Measurements from ENCODE around the gene RABL2A. TPM values are rescaled to one million over a fixed set of nuclear protein-coding genes. Genes with fewer than 3 reads are reported as not detected.
A peak's percentile ranks its signal among the peaks of the same experiment; 100 is the strongest.
"Not testable (repeated sequence)": the region's sequence is repeated elsewhere in the genome, so short reads cannot be mapped to it uniquely, and the experiment has no call there.

The RABL2A gene
- total RNA-seq = 9.6 and 11.8 TPM in 2 replicates

DNA sequence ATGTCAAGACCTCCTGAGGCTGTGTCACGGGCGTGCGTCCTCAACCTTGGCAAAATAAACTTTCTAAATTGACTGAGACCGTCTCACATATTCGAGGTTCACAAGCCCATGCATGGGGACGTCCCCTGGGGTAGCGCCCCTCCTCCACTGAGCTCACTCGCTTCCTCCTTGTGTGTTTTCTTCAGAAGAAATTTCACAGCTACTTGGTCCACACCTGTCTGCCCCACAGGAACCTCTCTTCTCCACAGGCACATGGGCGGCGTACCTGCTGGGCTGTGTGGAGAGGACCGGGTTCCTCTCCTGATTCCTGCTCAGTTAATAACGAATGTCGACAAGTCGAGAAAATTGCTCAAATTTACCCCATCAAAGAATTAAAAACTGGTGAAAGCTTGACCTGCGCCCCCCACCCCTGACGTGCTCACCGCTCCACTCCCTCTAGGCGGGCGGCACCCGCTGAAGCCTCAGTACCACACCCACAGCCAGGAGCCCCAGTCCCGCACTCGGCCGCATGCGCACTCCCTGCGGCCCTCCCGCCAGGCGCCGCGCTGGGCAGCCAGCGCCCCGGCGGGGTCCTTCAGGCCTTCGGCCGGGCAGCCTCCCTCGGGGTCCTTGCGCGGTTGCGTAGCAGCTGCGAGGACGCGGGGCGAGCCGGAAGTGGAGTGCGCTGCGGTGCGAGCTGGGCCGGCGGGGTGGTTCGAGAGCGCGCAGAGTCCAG, at the start of gene RABL2A:
TSS of gene RABL2A (plus strand) at position 651 of the 715 bp plus-strand sequence. CDS start 1,341 bp downstream, outside the sequence.
- peak within 1 kb of the TSS; percentile 55 for H3K4me3 ChIP-seq (ENCODE audit: low read depth, low read length)
- peak; percentile 4 for DNase-seq (ENCODE audit: low read depth)
- not testable (repeated sequence) for H3K36me3 ChIP-seq (ENCODE audit: control insufficient read depth, insufficient read depth, low read length); H3K27me3 ChIP-seq (ENCODE audit: control insufficient read depth, insufficient read depth, low read length)

DNA sequence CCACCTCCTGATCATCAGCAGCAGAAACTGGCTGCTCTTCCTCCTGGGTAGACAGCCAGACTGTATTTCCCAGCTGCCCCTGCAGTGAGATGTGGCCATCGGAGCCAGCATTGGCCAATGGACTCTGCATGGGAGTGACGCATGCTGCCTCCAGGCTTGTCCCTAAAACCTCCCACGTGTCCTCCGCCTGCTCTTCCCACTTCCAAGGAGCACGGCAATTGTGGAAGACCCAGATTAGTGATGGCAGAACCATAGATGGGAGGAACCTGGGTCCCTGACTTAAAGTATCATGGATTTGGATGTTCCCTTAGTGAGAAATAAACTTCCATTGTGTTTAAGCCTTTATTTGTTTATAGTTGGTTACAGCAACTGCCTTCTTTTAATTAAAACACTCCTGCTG, 48.6 kb upstream of the RABL2A start:
- H3K27me3 ChIP-seq (ENCODE audit: control insufficient read depth, insufficient read depth, low read length); H3K4me3 ChIP-seq (ENCODE audit: low read depth, low read length); DNase-seq (ENCODE audit: low read depth); H3K36me3 ChIP-seq (ENCODE audit: control insufficient read depth, insufficient read depth, low read length): not testable (repeated sequence)

DNA sequence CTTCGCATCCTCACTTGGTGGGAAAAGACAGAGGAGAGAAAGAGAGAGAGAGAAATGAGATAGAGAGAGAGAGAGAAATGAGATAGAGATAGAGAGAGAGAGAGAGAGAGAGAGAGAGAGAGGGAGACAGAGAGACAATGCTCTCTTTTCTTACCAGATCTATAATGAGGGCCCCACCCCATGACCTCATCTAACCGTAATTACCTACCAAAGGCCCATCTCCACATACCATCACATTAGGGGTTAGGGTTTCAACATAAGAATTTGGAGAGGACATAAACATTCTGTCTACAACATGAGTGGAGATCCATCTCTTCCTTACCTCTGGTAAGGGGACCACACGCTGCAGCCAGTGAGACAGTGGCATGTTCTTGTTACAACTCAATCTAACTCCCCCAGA, 44.6 kb upstream of the RABL2A start:
- not testable (repeated sequence) for H3K36me3 ChIP-seq (ENCODE audit: control insufficient read depth, insufficient read depth, low read length); DNase-seq (ENCODE audit: low read depth); H3K4me3 ChIP-seq (ENCODE audit: low read depth, low read length); H3K27me3 ChIP-seq (ENCODE audit: control insufficient read depth, insufficient read depth, low read length)

DNA sequence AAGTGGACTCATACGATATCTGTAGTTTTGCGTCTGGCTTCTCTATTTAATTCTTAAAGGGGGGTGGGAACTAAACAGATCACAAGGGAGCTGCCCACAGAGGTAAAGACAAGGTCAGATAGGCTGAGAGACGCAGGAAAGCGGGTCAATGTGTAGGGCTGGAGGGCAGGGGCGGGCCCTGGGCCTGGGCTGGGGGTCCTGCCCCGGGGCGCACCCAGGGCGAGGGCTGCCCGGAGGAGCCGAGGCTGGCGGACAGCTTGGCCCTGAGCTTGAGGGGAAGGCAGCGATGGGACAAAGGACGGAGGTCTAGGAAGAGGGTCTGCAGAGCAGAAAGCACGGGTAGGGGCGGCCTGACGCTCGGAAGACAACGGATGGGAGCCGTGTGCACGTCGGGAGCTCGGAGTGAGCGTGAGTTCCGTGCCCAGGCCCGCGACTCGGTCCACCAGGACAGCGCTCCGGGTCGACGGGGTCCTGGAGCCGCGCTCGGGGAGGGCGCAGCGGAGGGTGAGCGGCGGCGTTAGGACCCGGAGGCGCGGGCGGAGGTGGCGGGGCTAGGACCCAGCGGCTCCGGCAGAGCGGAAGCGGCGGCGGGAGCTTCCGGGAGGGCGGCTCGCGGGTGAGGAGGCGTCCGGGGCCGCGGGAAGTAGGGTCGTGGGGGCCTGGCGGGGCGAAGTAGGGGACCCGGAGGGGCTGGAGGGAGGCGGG, 43.4 kb upstream of the RABL2A start:
- DNase-seq (ENCODE audit: low read depth); H3K27me3 ChIP-seq (ENCODE audit: control insufficient read depth, insufficient read depth, low read length); H3K36me3 ChIP-seq (ENCODE audit: control insufficient read depth, insufficient read depth, low read length): not testable (repeated sequence)
- H3K4me3 ChIP-seq (ENCODE audit: low read depth, low read length) = peak overlapping the region; percentile 69

DNA sequence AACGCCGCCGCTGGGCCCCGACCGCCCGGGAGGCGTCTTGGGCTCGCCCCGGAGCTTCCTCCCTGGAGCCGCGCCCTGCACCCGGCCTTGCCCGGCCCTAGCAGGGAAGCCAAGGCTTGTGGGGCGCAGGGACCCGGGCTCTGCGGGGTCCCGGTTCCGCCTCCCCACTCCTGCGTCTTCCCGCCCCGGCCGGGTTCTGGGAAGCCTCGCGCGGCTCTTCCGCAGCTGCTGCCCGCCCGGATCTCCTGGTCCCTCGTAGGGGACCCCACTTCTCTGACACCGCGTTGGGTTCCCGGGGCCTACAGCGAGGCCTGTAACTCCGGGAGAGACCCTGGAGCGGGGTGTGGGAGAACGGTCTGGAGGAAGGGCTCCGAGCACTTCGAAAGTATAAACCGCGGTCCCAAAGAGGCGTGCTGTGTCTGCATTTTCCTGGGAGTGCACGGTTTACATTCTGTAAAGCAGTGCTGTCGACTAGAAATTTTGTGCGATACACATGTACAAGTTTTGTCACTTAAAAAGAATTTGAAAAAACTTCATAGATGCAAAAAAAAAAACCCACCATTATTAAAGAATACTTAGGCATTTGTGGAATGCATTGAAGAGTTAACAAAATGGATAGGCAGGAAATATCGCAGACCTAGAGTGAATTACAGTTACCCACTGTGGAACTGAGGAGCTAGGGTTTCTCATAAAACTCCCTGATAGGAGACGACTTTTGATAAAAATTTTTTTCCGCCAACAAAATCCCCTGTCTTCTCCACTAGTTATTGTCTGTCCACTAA, 42.6 kb upstream of the RABL2A start:
- DNase-seq (ENCODE audit: low read depth); H3K36me3 ChIP-seq (ENCODE audit: control insufficient read depth, insufficient read depth, low read length); H3K27me3 ChIP-seq (ENCODE audit: control insufficient read depth, insufficient read depth, low read length): not testable (repeated sequence)
- peak overlapping the region; percentile 54 for H3K4me3 ChIP-seq (ENCODE audit: low read depth, low read length)

DNA sequence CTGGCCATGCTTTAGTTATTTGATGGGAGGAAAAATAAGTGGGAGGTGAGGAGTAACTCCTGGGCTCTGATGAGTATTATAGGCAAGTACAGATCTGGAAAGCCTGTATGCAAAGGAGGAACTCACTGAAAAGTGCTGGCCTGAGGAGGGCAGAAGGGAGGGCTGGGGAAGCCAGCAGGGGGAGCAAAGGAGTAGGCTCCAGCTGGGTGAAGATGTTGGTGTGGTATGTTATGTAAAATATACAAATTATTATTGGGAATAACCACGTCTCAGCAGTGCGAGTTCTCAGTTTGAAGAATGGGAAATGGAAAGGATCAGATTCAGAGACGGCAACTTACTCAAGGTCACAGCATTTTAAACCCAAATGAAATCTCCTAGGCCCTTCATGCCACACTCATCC, 39.9 kb upstream of the RABL2A start:
- H3K36me3 ChIP-seq (ENCODE audit: control insufficient read depth, insufficient read depth, low read length); DNase-seq (ENCODE audit: low read depth); H3K27me3 ChIP-seq (ENCODE audit: control insufficient read depth, insufficient read depth, low read length); H3K4me3 ChIP-seq (ENCODE audit: low read depth, low read length): not testable (repeated sequence)
- TF ChIP-seq, protein P1, sequence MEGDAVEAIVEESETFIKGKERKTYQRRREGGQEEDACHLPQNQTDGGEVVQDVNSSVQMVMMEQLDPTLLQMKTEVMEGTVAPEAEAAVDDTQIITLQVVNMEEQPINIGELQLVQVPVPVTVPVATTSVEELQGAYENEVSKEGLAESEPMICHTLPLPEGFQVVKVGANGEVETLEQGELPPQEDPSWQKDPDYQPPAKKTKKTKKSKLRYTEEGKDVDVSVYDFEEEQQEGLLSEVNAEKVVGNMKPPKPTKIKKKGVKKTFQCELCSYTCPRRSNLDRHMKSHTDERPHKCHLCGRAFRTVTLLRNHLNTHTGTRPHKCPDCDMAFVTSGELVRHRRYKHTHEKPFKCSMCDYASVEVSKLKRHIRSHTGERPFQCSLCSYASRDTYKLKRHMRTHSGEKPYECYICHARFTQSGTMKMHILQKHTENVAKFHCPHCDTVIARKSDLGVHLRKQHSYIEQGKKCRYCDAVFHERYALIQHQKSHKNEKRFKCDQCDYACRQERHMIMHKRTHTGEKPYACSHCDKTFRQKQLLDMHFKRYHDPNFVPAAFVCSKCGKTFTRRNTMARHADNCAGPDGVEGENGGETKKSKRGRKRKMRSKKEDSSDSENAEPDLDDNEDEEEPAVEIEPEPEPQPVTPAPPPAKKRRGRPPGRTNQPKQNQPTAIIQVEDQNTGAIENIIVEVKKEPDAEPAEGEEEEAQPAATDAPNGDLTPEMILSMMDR (IDR thresholded peaks at IDR 0.05; ENCODE audit: insufficient read depth, low read length, poor library complexity, severe bottlenecking) = peak; percentile 24

DNA sequence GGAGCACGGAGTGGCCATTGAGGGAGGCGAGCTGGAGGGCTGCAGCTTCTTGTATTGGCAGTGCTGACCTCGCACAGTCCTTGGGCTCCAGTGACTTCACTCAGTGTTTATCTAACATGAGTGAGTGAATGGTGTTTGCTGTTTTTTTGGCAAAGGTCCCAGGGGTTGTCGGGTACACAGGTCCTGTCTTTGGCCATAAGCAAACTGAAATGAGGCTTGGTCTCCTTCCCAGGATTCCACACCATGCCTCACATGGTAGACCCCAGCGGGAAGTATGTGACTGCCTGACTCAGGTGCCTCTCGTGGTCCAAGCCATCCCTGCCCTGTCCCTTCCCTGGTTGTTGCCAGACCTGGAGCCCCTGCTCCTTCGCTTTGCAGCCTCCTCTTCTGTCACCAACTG, 37.5 kb upstream of the RABL2A start:
- not testable (repeated sequence) for H3K27me3 ChIP-seq (ENCODE audit: control insufficient read depth, insufficient read depth, low read length); DNase-seq (ENCODE audit: low read depth); H3K36me3 ChIP-seq (ENCODE audit: control insufficient read depth, insufficient read depth, low read length); H3K4me3 ChIP-seq (ENCODE audit: low read depth, low read length)

DNA sequence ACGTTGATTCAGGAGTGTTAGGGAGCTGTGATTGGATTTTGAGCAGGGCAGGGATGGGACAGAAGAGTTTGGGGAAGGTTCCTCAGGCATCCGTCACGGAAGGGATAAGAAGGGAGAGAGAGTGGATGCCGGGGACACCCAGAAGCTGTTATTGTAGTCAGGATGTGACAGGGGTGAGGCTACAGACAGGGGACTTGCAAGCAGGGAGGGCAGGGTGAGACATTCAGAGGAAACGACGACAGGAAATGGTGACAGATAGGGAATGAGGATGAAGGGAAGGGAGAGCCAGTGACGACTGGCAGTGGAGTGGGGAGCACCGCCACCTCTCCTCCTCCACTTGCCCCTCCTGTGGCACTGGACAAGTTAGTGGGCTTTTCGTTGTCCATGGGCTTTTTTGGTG, 35.1 kb upstream of the RABL2A start:
- not testable (repeated sequence) for H3K36me3 ChIP-seq (ENCODE audit: control insufficient read depth, insufficient read depth, low read length); H3K27me3 ChIP-seq (ENCODE audit: control insufficient read depth, insufficient read depth, low read length); DNase-seq (ENCODE audit: low read depth); H3K4me3 ChIP-seq (ENCODE audit: low read depth, low read length)

DNA sequence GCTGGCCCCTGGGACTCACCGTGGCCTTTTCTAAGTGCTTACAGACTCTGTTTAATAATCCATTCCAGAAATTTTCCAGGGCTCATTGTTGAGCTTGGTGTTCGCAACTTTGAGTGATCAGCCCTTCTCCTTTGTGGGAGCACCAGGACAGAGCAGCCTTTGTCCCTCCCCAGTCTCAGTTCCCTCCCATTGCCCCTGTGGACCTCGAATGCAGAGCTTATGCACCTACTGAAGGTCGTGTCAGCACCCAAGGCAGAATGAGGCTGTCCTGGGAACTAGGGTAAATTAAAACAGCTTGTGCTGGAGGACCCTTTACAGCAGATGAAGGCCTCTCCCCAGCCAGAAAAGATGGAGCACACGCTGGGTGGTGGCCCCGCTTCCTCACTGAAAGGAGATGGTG, 33.8 kb upstream of the RABL2A start:
- H3K4me3 ChIP-seq (ENCODE audit: low read depth, low read length); H3K27me3 ChIP-seq (ENCODE audit: control insufficient read depth, insufficient read depth, low read length); DNase-seq (ENCODE audit: low read depth); H3K36me3 ChIP-seq (ENCODE audit: control insufficient read depth, insufficient read depth, low read length): not testable (repeated sequence)

DNA sequence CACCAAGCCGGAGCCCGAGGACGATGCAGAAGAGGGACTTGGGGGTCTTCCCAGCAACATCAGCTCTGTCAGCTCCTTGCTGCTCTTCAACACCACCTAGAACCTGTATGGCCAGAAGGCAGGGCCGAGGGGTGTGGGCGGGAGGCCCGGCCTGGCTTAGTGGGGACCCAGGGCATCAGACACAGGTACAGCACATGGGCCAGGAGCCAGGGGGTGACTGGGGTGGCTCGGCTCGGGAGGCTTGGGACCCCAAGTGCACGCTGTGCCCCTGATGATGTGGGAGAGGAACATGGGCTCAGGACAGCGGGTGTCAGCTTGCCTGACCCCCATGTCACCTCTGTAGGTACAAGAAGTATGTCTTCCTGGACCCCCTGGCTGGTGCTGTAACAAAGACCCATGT, 31.3 kb upstream of the RABL2A start:
- H3K27me3 ChIP-seq (ENCODE audit: control insufficient read depth, insufficient read depth, low read length); H3K4me3 ChIP-seq (ENCODE audit: low read depth, low read length); H3K36me3 ChIP-seq (ENCODE audit: control insufficient read depth, insufficient read depth, low read length); DNase-seq (ENCODE audit: low read depth): not testable (repeated sequence)

DNA sequence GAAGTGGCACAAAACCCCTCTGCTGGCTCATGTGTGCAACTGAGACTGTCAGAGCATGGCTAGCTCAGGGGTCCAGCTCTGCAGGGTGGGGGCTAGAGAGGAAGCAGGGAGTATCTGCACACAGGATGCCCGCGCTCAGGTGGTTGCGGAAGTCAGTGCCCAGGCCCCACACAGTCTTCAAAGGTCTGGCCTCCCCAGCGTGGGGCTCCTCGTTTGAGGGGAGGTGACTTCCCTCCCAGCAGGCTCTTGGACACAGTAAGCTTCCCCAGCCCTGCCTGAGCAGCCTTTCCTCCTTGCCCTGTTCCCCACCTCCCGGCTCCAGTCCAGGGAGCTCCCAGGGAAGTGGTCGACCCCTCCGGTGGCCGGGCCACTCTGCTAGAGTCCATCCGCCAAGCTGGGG, 29.9 kb upstream of the RABL2A start:
- not testable (repeated sequence) for H3K27me3 ChIP-seq (ENCODE audit: control insufficient read depth, insufficient read depth, low read length); H3K36me3 ChIP-seq (ENCODE audit: control insufficient read depth, insufficient read depth, low read length); H3K4me3 ChIP-seq (ENCODE audit: low read depth, low read length); DNase-seq (ENCODE audit: low read depth)

DNA sequence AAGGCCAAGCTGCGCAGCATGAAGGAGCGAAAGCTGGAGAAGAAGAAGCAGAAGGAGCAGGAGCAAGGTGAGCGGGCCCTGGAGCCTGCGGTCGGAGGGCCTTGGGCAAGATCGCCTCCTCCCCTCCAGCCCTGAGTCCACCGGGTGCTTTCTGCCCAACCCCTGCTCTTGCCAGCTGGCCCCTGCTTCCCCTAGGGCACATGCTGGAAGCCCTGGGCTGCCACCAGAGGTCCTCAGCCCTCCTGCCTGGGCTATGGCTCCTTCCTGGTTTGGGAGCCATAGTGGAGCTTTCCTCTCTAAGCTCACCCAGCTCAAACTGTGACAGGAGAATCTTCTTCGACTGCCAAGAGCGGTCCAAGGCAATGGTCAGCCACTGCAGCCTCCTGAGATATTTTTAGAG, 29.5 kb upstream of the RABL2A start:
- H3K4me3 ChIP-seq (ENCODE audit: low read depth, low read length); H3K27me3 ChIP-seq (ENCODE audit: control insufficient read depth, insufficient read depth, low read length); DNase-seq (ENCODE audit: low read depth); H3K36me3 ChIP-seq (ENCODE audit: control insufficient read depth, insufficient read depth, low read length): not testable (repeated sequence)

DNA sequence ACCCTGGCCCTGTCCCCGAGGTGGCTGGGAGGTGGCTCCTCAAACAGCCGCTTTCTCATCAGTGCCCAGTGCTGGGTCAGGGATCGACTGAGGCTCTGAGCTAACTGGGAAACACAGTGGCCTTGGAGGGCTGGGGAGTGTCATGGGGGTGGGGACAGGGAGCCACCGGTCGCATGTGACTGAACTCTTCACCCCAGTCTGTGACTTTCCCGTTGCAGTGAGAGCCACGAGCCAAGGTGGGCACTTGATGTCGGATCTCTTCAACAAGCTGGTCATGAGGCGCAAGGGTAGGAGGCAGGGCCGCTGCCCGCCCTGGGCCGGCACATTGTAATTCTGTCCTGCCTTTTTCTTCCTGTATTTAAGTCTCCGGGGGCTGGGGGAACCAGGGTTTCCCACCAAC, 28.9 kb upstream of the RABL2A start:
- not testable (repeated sequence) for H3K4me3 ChIP-seq (ENCODE audit: low read depth, low read length); H3K27me3 ChIP-seq (ENCODE audit: control insufficient read depth, insufficient read depth, low read length); DNase-seq (ENCODE audit: low read depth); H3K36me3 ChIP-seq (ENCODE audit: control insufficient read depth, insufficient read depth, low read length)

DNA sequence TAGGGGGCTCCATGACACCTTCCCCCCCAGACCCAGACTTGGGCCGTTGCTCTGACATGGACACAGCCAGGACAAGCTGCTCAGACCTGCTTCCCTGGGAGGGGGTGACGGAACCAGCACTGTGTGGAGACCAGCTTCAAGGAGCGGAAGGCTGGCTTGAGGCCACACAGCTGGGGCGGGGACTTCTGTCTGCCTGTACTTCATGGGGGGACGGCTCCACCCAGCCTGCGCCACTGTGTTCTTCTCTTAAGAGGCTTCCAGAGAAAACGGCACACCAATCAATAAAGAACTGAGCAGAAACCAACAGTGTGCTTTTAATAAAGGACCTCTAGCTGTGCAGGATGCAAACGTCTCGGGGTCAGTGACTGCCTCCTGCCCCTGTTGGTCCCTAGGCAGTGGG, 28.3 kb upstream of the RABL2A start:
- not testable (repeated sequence) for H3K27me3 ChIP-seq (ENCODE audit: control insufficient read depth, insufficient read depth, low read length); H3K4me3 ChIP-seq (ENCODE audit: low read depth, low read length); H3K36me3 ChIP-seq (ENCODE audit: control insufficient read depth, insufficient read depth, low read length); DNase-seq (ENCODE audit: low read depth)
